Neural cell (in vitro differentiated cells): ENCODE data around the gene FBXO7. TPM values are rescaled to one million over a fixed set of nuclear protein-coding genes. Genes with fewer than 3 reads are reported as not detected.

Experiments
- H2AFZ ChIP-seq: fragments of 200-600, 300-800 bp; sonication (generic), shearing (Covaris generic); 2 replicates; pipeline ENCODE4 v1.6.0; 2014; ENCODE audit warnings: low read depth, mild to moderate bottlenecking, antibody characterized with exemption, low read length, moderate library complexity
- H3F3A ChIP-seq: fragments of 200-600 bp; shearing (Covaris generic); 2 replicates; pipeline ENCODE4 v1.6.1; 2016; ENCODE audit warnings: mild to moderate bottlenecking, moderate library complexity, mixed read lengths, antibody characterized with exemption, low read length; ENCODE audit not compliant: insufficient read depth, poor library complexity, severe bottlenecking
- H3K27ac ChIP-seq: fragments of 200-600, 300-800 bp; sonication (generic), shearing (Covaris generic); 2 replicates; pipeline ENCODE4 v1.5.1; 2014; ENCODE audit warnings: mild to moderate bottlenecking, low read length, moderate library complexity
- H3K27me3 ChIP-seq: fragments of 300-800, 200-600 bp; sonication (generic), shearing (Covaris generic); 2 replicates; pipeline ENCODE4 v1.6.0; 2014; ENCODE audit warnings: mild to moderate bottlenecking, low read depth, low read length, moderate library complexity; ENCODE audit not compliant: insufficient read depth
- H3K36me3 ChIP-seq: fragments of 300-800, 200-600 bp; sonication (generic), shearing (Covaris generic); 2 replicates; pipeline ENCODE4 v1.5.1; 2014; ENCODE audit warnings: mild to moderate bottlenecking, antibody characterized with exemption, low read length, moderate library complexity; ENCODE audit not compliant: insufficient read depth
- H3K4me2 ChIP-seq: fragments of 300-800, 200-600 bp; sonication (generic), shearing (Covaris generic); 2 replicates; pipeline ENCODE4 v1.6.0; 2014; ENCODE audit warnings: mild to moderate bottlenecking, low read length
- H3K4me3 ChIP-seq: fragments of 300-800, 200-600 bp; sonication (generic), shearing (Covaris generic); 2 replicates; pipeline ENCODE4 v1.5.1; 2014; ENCODE audit warnings: mild to moderate bottlenecking, low read length, moderate library complexity
- H3K79me2 ChIP-seq: fragments of 200-600 bp; shearing (Covaris generic); replicated peaks from 2 replicates; pipeline ENCODE4 v1.6.0; 2014; ENCODE audit warnings: mild to moderate bottlenecking, low read length, moderate library complexity; ENCODE audit not compliant: insufficient read depth
- H3K9ac ChIP-seq: fragments of 300-800, 200-600 bp; sonication (generic), shearing (Covaris generic); 2 replicates; pipeline ENCODE4 v1.6.1; 2016; ENCODE audit warnings: mild to moderate bottlenecking, low read length, mixed read lengths
- H3K9me2 ChIP-seq: fragments of 200-600 bp; shearing (Covaris generic); 2 replicates; pipeline ENCODE4 v1.6.1; 2016; ENCODE audit warnings: mild to moderate bottlenecking, low read length, mixed read lengths; ENCODE audit not compliant: insufficient read depth
- H3K9me3 ChIP-seq: fragments of 200-600, 300-800 bp; sonication (generic), shearing (Covaris generic); 2 replicates; pipeline ENCODE4 v1.6.1; 2016; ENCODE audit warnings: mild to moderate bottlenecking, mixed run types, low read length, moderate library complexity, mixed read lengths
- H4K20me1 ChIP-seq: fragments of 200-600 bp; shearing (Covaris generic); 2 replicates; pipeline ENCODE4 v1.6.1; 2016; ENCODE audit warnings: mild to moderate bottlenecking, mixed run types; ENCODE audit not compliant: insufficient read depth
- CTCF ChIP-seq: fragments of 450-650 bp; IDR thresholded peaks from 2 replicates; pipeline ENCODE4 v1.5.1; 2014; ENCODE audit warnings: antibody characterized with exemption, mild to moderate bottlenecking, moderate library complexity; ENCODE audit not compliant: poor library complexity, severe bottlenecking
- EP300 ChIP-seq: fragments of 450-650 bp; conservative IDR thresholded peaks from 2 replicates; pipeline ENCODE4 v1.6.1; 2014; ENCODE audit warnings: antibody characterized with exemption, mild to moderate bottlenecking, moderate library complexity; ENCODE audit not compliant: poor library complexity, severe bottlenecking
- EZH2 ChIP-seq: fragments of 200-600, 300-800 bp; shearing (Covaris generic), sonication (generic); IDR thresholded peaks from 2 replicates; pipeline ENCODE4 v1.6.1; 2014; ENCODE audit warnings: antibody characterized with exemption, low read length, borderline replicate concordance, mild to moderate bottlenecking; ENCODE audit not compliant: insufficient read depth, poor library complexity, severe bottlenecking
- MXI1 ChIP-seq: fragments of 450-650 bp; conservative IDR thresholded peaks from 2 replicates; pipeline ENCODE4 v1.6.1; 2014; ENCODE audit warnings: antibody characterized with exemption, mild to moderate bottlenecking; ENCODE audit not compliant: poor library complexity, severe bottlenecking
- POLR2AphosphoS5 ChIP-seq: IDR thresholded peaks from 2 replicates; pipeline ENCODE4 v1.6.1; 2012
- RAD21 ChIP-seq: fragments of 450-650 bp; conservative IDR thresholded peaks from 2 replicates; pipeline ENCODE4 v1.6.1; 2014; ENCODE audit warnings: antibody characterized with exemption, mild to moderate bottlenecking, moderate library complexity
- SMC3 ChIP-seq: fragments of 450-650 bp; conservative IDR thresholded peaks from 2 replicates; pipeline ENCODE4 v1.6.1; 2014; ENCODE audit warnings: antibody characterized with exemption, mild to moderate bottlenecking, moderate library complexity; ENCODE audit not compliant: poor library complexity
- TAF1 ChIP-seq: IDR thresholded peaks from 2 replicates; pipeline ENCODE4 v1.6.1; 2012; ENCODE audit warnings: low read depth
- polyA plus RNA-seq: library from polyadenylated mRNA; depleted of rRNA; stranded (reverse); fragments of >200 nt; gene quantifications from 2 replicates; pipeline ENCODE4 v1.2.3, GENCODE V29; 2014
- TF ChIP-seq, protein P1 (sequence below): IDR thresholded peaks from 2 replicates; pipeline ENCODE4 v1.6.1; 2012; ENCODE audit warnings: borderline replicate concordance

Gene FBXO7
- polyA plus RNA-seq, 1 donor from 2014 or later = 51.2 TPM

DNA sequence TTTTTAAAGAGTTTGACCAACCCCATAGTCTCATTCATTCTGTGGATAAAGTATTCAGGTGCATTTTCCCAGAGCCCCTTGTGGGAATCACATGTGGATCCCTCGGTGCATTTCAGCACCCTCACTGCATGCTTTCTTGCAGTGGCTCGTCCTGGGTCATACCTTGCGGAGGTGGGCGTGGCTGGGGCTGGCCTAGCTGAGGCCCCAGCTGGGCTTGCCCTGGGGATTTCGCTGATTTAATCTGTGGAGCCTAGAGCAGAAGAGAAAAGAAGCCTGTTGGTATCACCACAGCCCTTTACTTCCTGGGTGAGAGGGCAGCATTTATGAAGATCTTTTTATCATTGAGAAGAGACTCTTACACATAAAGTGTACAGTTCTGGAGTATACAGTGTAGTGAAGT is 53.1 kb downstream of the FBXO7 start:
- Histone ChIP-seq H3F3A (no peaks in the 10 kb centered on the region), H3K36me3 (no peaks in the 10 kb centered on the region), H3K27me3 (no peaks in the 10 kb centered on the region), H3K79me2 (no peaks in the 10 kb centered on the region), H3K9me2 (no peaks in the 10 kb centered on the region), H3K27ac (no peak overlapping the region), H3K4me2 (no peak overlapping the region), H3K9ac (no peak overlapping the region), H2AFZ (no peak overlapping the region), H3K9me3 (no peaks in the 10 kb centered on the region), H3K4me3 (no peak overlapping the region), H4K20me1 (no peaks in the 10 kb centered on the region)
- TF ChIP-seq EZH2 (no peak), POLR2AphosphoS5 (no peak), RAD21 (no peak), TAF1 (no peak), MXI1 (no peak), CTCF (no peak), SMC3 (no peak), EP300 (no peak)
- TF ChIP-seq, protein P1, sequence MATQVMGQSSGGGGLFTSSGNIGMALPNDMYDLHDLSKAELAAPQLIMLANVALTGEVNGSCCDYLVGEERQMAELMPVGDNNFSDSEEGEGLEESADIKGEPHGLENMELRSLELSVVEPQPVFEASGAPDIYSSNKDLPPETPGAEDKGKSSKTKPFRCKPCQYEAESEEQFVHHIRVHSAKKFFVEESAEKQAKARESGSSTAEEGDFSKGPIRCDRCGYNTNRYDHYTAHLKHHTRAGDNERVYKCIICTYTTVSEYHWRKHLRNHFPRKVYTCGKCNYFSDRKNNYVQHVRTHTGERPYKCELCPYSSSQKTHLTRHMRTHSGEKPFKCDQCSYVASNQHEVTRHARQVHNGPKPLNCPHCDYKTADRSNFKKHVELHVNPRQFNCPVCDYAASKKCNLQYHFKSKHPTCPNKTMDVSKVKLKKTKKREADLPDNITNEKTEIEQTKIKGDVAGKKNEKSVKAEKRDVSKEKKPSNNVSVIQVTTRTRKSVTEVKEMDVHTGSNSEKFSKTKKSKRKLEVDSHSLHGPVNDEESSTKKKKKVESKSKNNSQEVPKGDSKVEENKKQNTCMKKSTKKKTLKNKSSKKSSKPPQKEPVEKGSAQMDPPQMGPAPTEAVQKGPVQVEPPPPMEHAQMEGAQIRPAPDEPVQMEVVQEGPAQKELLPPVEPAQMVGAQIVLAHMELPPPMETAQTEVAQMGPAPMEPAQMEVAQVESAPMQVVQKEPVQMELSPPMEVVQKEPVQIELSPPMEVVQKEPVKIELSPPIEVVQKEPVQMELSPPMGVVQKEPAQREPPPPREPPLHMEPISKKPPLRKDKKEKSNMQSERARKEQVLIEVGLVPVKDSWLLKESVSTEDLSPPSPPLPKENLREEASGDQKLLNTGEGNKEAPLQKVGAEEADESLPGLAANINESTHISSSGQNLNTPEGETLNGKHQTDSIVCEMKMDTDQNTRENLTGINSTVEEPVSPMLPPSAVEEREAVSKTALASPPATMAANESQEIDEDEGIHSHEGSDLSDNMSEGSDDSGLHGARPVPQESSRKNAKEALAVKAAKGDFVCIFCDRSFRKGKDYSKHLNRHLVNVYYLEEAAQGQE = no peak

- Histone ChIP-seq H3K36me3 (no peaks in the 10 kb centered on the region), H4K20me1 (no peaks in the 10 kb centered on the region), H3K27me3 (no peaks in the 10 kb centered on the region), H3K4me2 (no peak overlapping the region), H3K79me2 (no peaks in the 10 kb centered on the region), H3K27ac (no peak overlapping the region), H3K9me2 (no peaks in the 10 kb centered on the region), H3F3A (no peaks in the 10 kb centered on the region), H3K9ac (no peak overlapping the region), H3K9me3 (no peaks in the 10 kb centered on the region), H3K4me3 (no peak overlapping the region), H2AFZ (no peak overlapping the region)
- TF ChIP-seq EZH2 (no peak), RAD21 (no peak), CTCF (no peak), MXI1 (no peak), SMC3 (no peak)
These were observed 53.7 kb downstream of the FBXO7 start for GRCh38 chr22:32528316-32528715.
